Nucleus accumbens (tissue), 56 donors: ENCODE measurements around the gene NOTCH4.
A peak's percentile ranks its signal among the peaks of the same experiment; 100 is the strongest.
"Not testable (repeated sequence)": the region's sequence is repeated elsewhere in the genome, so short reads cannot be mapped to it uniquely, and the experiment has no call there.

Experiments
- DNase-seq, 56 donors: peaks; one replicate each; lab custom pipeline; 2025; lab: John Stamatoyannopoulos, UW

Gene NOTCH4

GRCh38 chr6:32220021-32220420 is 3.8 kb downstream of the NOTCH4 start:
- no peak for DNase-seq

DNA sequence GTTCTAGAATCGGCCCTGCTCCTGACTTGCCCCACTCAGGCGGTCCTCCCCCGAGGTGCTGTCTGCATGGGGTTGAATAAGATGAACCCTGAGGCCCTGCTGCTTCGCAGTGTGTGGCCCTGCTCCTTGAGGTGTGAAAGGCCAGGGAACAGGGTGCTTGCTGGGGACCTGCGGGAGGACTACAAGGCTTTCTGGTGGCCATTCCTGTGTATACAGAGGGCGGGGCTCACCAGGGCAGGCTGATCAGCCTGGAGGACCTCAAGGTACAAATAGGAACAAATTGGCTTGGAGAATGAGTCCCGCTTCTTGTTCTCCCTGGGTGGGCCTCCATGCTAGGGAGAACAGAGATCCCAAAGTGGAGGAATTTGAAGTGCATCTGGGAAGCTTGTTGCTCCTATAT is 5.7 kb downstream of the NOTCH4 start:
- DNase-seq: no peak

GRCh38 chr6:32216998-32217397 is 6.9 kb downstream of the NOTCH4 start:
- no peak for DNase-seq

DNA sequence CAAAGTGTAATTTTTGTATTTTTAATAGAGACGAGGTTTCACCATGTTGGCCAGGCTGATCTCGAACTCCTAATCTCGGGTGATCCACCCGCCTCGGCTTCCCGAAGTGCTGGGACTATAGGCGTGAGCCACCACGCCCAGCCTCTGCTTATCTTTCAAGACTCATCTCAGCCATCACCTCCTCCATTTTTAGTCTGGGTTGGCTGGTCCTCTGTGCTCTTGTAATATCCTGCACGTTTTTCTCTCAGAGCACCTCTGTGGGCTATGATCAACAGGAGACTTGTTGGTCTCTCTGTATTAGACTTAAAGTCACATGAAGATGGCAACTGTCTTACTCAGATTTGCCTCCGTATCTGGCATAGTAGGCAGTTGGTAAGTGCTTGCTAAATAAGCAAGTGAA is 7.6 kb downstream of the NOTCH4 start:
- DNase-seq: no peak

DNA sequence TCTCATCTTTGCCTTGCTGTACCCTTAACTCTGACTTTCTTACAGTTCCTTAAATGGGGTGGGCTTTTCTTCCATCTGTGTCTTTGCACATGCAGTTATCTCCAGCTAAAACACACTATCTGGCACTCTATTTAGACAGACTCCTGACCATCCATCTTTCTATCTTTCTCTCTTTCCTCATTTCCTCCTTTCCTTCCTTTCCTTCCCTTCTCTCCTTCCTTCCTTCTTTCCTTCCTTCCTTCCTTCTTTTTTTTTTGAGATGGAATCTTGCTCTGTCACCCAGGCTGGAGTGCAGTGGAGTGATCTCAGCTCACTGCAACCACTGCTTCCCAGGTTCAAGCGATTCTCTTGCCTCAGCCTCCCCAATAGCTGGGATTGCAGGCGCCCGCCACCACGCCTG is 8.2 kb downstream of the NOTCH4 start:
- DNase-seq: no peak

- DNase-seq: no peak
These were observed 9.7 kb downstream of the NOTCH4 start for GRCh38 chr6:32214126-32214525.

GRCh38 chr6:32213649-32214048 is 10.2 kb downstream of the NOTCH4 start:
- DNase-seq: no peak

GRCh38 chr6:32212076-32212760 is 11.6 kb downstream of the NOTCH4 start:
- no peak for DNase-seq

DNA sequence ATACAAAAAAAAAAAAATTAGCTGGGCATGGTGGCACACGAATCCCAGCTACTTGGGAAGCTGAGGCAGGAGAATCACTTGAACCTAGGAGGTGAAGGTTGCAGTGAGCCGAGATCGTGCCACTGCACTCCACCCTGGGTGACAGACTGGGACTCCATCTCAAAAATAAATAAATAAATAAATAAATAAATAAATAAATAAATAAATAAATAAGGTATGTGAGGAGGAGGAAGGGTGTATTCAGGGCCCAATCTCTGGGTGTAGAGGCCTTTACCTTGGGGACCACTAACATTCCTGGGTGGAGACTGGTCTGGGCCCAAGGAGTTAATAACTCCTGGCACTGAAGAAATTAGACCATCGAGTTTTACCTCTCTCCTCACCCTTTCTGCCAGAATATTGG is 12.4 kb downstream of the NOTCH4 start:
- not testable (repeated sequence) for DNase-seq

GRCh38 chr6:32210191-32210601 is 13.7 kb downstream of the NOTCH4 start:
- no peak for DNase-seq

DNA sequence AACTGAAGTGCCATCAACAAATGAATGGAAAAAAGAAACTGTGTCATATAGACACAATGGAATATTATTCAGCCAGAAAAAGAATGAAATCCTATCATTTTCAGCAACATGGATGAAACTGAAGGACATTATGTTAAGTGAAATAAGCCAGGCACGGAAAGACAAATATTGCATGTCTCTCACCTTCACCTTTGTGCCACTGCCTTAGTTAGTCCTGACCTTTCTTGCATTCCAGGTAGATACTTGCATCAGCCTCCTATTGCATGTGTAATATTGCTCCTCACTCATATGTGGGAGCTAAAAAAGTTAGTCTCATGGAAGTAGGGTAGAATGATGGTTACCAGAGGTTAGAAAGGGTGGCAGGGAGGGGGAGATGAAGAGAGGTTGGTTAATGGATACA is 14.9 kb downstream of the NOTCH4 start:
- DNase-seq: no peak

- no peak for DNase-seq
These were observed 19.6 kb downstream of the NOTCH4 start for GRCh38 chr6:32204268-32204715.

- no peak for DNase-seq
These were observed 20.2 kb downstream of the NOTCH4 start for GRCh38 chr6:32203426-32204267.

DNA sequence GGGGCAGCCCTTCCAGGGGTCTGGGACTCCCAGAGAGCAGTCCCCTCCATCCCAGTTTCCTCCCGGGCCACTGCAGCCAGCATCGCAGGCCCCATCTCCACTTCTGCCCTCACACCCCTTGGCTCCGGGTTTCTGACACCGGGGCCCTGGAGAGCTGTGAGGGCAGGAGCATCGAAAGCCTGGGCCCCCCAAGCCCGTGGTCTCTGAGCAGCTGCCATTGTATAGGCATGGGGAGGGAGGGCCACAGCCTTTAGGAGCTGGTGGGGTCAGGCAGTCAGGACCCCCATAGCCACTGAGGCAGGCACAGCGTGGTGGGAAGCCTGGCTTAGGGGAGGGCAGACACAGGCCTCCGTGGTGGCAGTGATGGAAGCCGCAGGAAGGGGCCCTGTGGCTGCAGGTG is 21.7 kb downstream of the NOTCH4 start:
- no peak for DNase-seq

- no peak for DNase-seq
These were observed 23.0 kb downstream of the NOTCH4 start for GRCh38 chr6:32200711-32201475.

DNA sequence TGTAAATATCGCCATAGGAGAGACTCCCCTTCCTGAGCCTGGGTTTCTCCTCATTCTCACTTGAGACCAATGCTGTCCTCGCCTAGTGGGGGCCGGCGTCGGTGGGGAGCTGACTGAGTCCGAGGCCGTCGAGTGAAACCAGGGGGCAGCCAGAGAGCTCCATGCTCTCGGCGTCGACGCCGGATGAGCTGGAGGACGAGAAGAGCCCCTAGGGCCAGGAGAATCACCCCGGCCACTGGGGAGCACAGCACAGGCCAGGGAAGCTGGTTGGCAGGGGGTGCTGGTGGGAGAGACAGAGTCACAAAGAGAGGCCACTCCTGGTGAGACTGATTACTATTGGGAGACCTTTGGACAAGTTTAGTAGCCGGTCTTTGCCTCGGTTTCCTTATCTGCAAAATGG is 25.0 kb downstream of the NOTCH4 start:
- no peak for DNase-seq

DNA sequence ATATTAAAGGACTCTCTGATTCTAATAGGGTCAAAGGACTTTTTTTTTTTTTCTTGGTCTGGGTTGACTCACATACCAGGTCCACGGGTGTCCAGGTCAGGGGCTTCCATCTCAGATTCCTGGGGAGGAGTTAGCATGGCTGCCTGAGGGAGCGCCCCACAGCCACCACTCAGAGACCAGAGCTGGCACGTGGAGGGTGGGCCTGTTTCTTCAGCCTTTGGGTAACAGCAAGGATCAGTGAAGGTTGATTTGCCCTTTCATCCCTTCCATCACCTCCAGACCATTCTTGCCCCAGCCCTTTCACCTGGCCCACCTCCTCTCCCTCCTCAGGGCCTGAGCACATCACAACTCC is 25.5 kb downstream of the NOTCH4 start:
- no peak for DNase-seq

DNA sequence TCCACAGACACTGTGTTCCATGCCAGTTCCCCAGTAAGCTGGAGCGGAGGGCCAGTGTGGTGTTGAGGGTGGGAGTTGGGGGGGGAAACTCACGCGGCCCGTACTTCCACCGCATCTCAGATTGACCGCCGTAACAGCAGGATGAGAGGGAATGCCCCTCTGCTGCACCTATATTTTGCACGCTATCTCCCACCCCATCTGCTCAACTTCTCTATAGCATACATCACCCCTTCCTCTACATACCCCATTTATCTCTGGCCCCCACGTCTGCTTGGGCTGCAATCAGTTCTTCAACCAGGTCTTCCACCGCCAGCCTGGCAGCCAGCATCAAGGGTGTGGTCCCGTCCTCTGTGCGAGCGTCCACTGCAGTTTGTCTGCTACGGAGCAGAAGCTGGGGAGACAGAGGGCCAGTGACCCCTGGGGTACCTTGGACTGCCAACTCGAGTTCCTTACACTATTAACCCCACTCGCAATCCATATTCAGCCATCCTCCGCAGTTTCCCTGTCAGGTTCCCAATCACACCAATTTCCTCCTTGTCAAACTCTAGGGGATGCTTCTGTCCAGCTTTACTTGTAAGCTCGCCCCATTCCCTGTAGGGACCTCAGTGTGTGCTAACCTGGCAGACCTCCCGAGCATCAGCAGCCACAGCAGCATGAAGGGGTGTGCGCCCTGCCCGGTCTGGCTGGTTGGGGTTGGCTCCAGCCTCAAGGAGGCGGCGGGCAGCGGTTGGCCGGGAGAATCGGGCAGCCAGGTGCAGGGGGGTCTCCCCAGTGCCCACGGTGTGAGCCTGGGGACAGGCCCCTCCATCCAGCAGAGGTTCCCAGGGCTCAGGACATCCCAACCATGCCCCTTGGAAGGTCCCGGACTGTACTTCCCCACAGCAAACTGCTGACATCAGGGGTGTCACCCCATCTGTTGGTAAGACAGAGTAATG is 26.9 kb downstream of the NOTCH4 start:
- DNase-seq: peak in 28 of 56 donors; percentile 21 to 71 (median 50)

- peak in 55 of 56 donors; percentile 53 to 98 (median 90) for DNase-seq
These were observed 27.8 kb downstream of the NOTCH4 start for GRCh38 chr6:32195902-32196681.

DNA sequence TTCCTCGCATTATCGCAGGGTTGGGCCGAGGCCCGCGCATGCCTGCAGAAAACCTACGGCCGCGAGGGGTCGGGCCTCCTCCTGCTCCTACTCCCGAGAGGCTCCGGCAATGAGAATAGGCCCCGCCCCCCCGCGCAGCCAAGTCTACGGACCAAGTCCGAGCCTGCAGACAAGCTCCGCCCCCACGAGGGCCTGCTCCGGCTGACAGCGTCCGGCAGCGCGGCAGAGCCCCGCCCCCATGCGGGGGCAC is 28.3 kb downstream of the NOTCH4 start:
- peak; percentile 91 to 100 (median 100) for DNase-seq
